HG02970 (cell line): ENCODE measurements around the gene IRGQ.
"Not testable (repeated sequence)": the region's sequence is repeated elsewhere in the genome, so short reads cannot be mapped to it uniquely, and the experiment has no call there.

Experiments
- ATAC-seq: cut with Tn5 transposase; IDR thresholded peaks from one replicate; pipeline ENCODE4 v1.9.1; 2021; ENCODE audit warnings: mild to moderate bottlenecking, moderate library complexity, moderate number of reproducible peaks; ENCODE audit not compliant: unreplicated experiment, low FRiP score

The IRGQ gene

GRCh38 chr19:43547926-43548325 is 48.0 kb downstream of the IRGQ start:
- ATAC-seq: not testable (repeated sequence)

GRCh38 chr19:43546581-43546980 is 49.4 kb downstream of the IRGQ start:
- ATAC-seq: no peak

- ATAC-seq: no peak
Measured at GRCh38 chr19:43545981-43546380, 50.0 kb downstream of the IRGQ start.

GRCh38 chr19:43545276-43545675 is 50.7 kb downstream of the IRGQ start:
- no peak for ATAC-seq

- no peak for ATAC-seq
Measured at GRCh38 chr19:43544077-43544476, 51.9 kb downstream of the IRGQ start.

GRCh38 chr19:43541920-43542650 is 53.8 kb downstream of the IRGQ start:
- no peak for ATAC-seq

- ATAC-seq: no peak
Measured at GRCh38 chr19:43540381-43540780, 55.6 kb downstream of the IRGQ start.

- no peak for ATAC-seq
Measured at GRCh38 chr19:43538922-43539321, 57.0 kb downstream of the IRGQ start.

GRCh38 chr19:43534816-43535761 is 60.8 kb downstream of the IRGQ start:
- no peak for ATAC-seq
